Transverse colon (tissue), 4 donors: ENCODE data around the gene FASTKD1. TPM values are rescaled to one million over a fixed set of nuclear protein-coding genes. Genes with fewer than 3 reads are reported as not detected.
"Not testable (repeated sequence)": the region's sequence is repeated elsewhere in the genome, so short reads cannot be mapped to it uniquely, and the experiment has no call there.

Source experiments
- DNase-seq: peaks from one replicate; pipeline ENCODE4 v3.0.0-alpha.2; 2019
- H3K27ac ChIP-seq, 4 donors: fragments of 200-600 bp; sonication (generic); 2 replicates each; pipeline ENCODE4 v1.5.1; 2016 to 2018; ENCODE audit warnings: inconsistent platforms in 4 of 4
- H3K27me3 ChIP-seq: fragments of 200-600 bp; sonication (generic); 2 replicates; pipeline ENCODE4 v1.5.1; 2017; ENCODE audit warnings: inconsistent platforms
- H3K36me3 ChIP-seq, 4 donors: fragments of 200-600 bp; sonication (generic); 2 replicates each; pipeline ENCODE4 v1.5.1; 2017 to 2019; ENCODE audit warnings: inconsistent platforms in 4 of 4
- H3K4me1 ChIP-seq, 4 donors: fragments of 200-600 bp; sonication (generic); 2 replicates each; pipeline ENCODE4 v1.5.1; 2017 to 2020; ENCODE audit warnings: inconsistent platforms in 4 of 4
- H3K4me3 ChIP-seq, 4 donors: fragments of 200-600 bp; sonication (generic); 1 replicate in 1 of 4; 2 replicates in 3 of 4; pipeline versions ENCODE4 v1.5.1 to v1.6.1; 2017 to 2019; ENCODE audit warnings: inconsistent platforms in 4 of 4
- H3K9me3 ChIP-seq, 2 donors: fragments of 200-600 bp; sonication (generic); 2 replicates each; pipeline ENCODE4 v1.5.1; 2017 to 2019; ENCODE audit warnings: inconsistent platforms in 2 of 2
- EP300 ChIP-seq: sonication (generic); formaldehyde crosslinking; IDR thresholded peaks from one replicate; pipeline ENCODE4 v1.6.1; 2017; ENCODE audit warnings: antibody characterized with exemption, low read depth
- POLR2A ChIP-seq: fragments of 450-650 bp; IDR thresholded peaks from one replicate; pipeline ENCODE4 v1.6.1; 2016; ENCODE audit warnings: antibody characterized with exemption, mild to moderate bottlenecking, moderate library complexity
- POLR2AphosphoS5 ChIP-seq, 3 donors: sonication (generic); formaldehyde crosslinking; IDR thresholded peaks; one replicate each; pipeline ENCODE4 v1.6.1; 2016; ENCODE audit warnings: antibody characterized with exemption in 3 of 3
- WGBS, 2 donors: methylation state at CpG; one replicate each; pipeline ENCODE4 v1.1.5; 2018; ENCODE audit warnings: low coverage in 1 of 2; 5-methylcytosine and 5-hydroxymethylcytosine counted together
- in situ Hi-C, 4 donors: fragments of 200-750 bp; cut with MboI; loops; one replicate each; pipeline versions ENCODE4 v1.15.0 to v1.15.1; 2017; ENCODE audit warnings: low sequenced_read_pairs in 3 of 4, low pct_ligation_motif_present in 1 of 4, low pct_unique_long_range_greater_than_20kb in 1 of 4
- intact Hi-C: fragments of 100-400 bp; cut with DNase I; formaldehyde crosslinking; loops from one replicate; pipeline ENCODE4 v1.15.1; 2023; ENCODE audit warnings: low total_unique reads
- total RNA-seq, 4 donors: library from RNA; depleted of rRNA; stranded (reverse); fragments of >200 nt; gene quantifications; one replicate each; pipeline ENCODE4 v1.1.0, GENCODE V29; 2016
- TF ChIP-seq, protein P1 (sequence below), 5 experiments: fragments of 200-600 bp in 3 of 5; fragments of 450-650 bp in 2 of 5; sonication (generic) in 3 of 5; IDR thresholded peaks; 1 replicate in 2 of 5; 2 replicates in 3 of 5; pipeline ENCODE4 v1.5.1; 2016 to 2017; ENCODE audit warnings: antibody characterized with exemption in 5 of 5, inconsistent platforms in 3 of 5, mild to moderate bottlenecking in 2 of 5, moderate library complexity in 1 of 5

Gene FASTKD1
- total RNA-seq, result 10 to 100 TPM; 19.5 to 77.2 (median 64.7) TPM

DNA sequence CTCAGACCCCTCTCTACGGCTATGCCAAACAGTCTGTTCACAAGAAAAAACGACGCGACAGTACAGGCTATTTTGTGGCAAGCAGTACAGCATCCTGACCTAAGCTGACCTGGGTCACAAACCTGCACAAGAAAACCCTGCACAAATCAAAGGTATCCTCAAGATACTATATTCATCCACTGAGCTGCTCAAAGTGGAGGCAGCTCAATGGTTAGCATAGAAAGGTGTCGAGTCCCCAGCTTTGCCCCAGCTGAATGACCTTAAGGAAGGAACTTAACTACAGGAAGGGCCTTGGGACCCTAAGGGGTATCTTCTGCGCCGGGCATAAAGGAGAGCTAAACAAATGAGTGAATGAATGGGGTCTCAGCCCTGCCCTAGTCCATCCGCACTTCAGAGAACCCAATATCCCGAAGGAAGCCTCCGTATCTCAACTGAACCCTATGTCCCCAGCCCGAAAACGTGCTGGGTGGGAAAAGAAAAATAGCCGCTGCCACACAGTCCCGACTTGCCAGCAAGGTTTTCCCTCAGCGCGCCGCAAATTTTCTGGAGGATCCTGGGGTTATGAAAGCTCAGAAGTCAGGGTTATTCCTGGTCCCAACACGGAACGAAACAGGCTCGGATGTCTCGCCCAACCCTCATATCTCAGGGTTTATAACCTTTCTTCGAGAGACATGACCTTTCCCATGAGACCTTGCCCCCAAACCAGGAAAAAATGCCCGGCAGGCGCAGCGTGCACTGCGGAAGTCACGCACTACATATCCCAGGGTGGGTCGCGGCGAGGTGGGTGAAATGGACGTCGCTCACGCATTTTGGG, at the start of gene FASTKD1:
Gene FASTKD1, minus strand, starts transcription at position 706 of the 814 bp plus-strand sequence. CDS start 1,836 bp downstream, outside the sequence.
- peak; percentile 94 for DNase-seq
- H3K27me3 ChIP-seq, result no peaks in the 10 kb centered on the region
- TF ChIP-seq POLR2A (peak; percentile 50), EP300 (no peak), POLR2AphosphoS5 (IDR thresholded peaks at IDR 0.05) (peak; percentile 72 to 86 (median 76))
- TF ChIP-seq, protein P1, sequence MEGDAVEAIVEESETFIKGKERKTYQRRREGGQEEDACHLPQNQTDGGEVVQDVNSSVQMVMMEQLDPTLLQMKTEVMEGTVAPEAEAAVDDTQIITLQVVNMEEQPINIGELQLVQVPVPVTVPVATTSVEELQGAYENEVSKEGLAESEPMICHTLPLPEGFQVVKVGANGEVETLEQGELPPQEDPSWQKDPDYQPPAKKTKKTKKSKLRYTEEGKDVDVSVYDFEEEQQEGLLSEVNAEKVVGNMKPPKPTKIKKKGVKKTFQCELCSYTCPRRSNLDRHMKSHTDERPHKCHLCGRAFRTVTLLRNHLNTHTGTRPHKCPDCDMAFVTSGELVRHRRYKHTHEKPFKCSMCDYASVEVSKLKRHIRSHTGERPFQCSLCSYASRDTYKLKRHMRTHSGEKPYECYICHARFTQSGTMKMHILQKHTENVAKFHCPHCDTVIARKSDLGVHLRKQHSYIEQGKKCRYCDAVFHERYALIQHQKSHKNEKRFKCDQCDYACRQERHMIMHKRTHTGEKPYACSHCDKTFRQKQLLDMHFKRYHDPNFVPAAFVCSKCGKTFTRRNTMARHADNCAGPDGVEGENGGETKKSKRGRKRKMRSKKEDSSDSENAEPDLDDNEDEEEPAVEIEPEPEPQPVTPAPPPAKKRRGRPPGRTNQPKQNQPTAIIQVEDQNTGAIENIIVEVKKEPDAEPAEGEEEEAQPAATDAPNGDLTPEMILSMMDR (IDR thresholded peaks at IDR 0.05), result no peak
- no peaks in the 10 kb centered on the region for H3K9me3 ChIP-seq
- peak within 1 kb of the TSS; percentile 55 to 83 (median 69) for H3K4me3 ChIP-seq
- H3K4me1 ChIP-seq, result peaks cover 0 to 32% (median 13%) of the 10 kb centered on the region in 4 donors
- in situ Hi-C loops, result no loop called here
- WGBS, 2 donors, result 0% methylated on average over 4 to 33 of the region's 33 CpGs
- peaks cover 0 to 4% (median 0%) of the 10 kb centered on the region in 4 donors for H3K36me3 ChIP-seq
- intact Hi-C loops, result no loop called here
- peak within 1 kb of the TSS; percentile 81 to 88 (median 84) for H3K27ac ChIP-seq

GRCh38 chr2:169623235-169623634, 49.6 kb upstream of the FASTKD1 start:
- H3K36me3 ChIP-seq, result peaks cover 0 to 27% (median 11%) of the 10 kb centered on the region in 4 donors

DNA sequence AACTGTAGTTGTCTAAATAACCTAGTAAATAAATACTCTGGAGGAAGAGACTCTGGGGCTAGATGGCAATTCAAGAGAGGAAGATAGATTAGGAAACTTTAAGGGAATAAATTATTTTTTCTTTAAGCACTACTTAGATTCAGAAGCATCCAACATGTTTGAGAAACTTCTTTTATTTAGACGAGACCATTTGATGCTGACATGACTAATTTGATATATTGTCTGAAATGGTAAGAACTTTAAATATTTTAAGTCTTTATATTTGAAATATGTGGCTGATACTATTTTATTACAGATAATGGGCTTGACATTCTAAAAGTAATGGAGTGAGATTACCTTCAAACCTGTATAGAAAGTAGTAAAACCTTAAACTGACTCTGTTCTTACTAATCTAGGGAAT, 46.8 kb upstream of the FASTKD1 start:
- TF ChIP-seq, protein P1 (IDR thresholded peaks at IDR 0.05), result no peak
- TF ChIP-seq POLR2AphosphoS5 (IDR thresholded peaks at IDR 0.05) (no peak), POLR2A (no peak), EP300 (no peak)
- H3K4me3 ChIP-seq, result no peak overlapping the region
- WGBS, 2 donors, result 77 to 84% methylated on average over 1 of the region's 1 CpG
- no peaks in the 10 kb centered on the region for H3K4me1 ChIP-seq
- DNase-seq, result no peak
- no peak overlapping the region for H3K27ac ChIP-seq
- no peaks in the 10 kb centered on the region for H3K27me3 ChIP-seq
- peaks cover 0 to 46% (median 16%) of the 10 kb centered on the region in 4 donors for H3K36me3 ChIP-seq
- intact Hi-C loops, result no loop called here
- no peaks in the 10 kb centered on the region for H3K9me3 ChIP-seq
- in situ Hi-C loops, result no loop called here

More at GRCh38 chr2:169623235-169623634, 49.6 kb upstream of the FASTKD1 start:
- Histone ChIP-seq H3K27me3 (no peaks in the 10 kb centered on the region), H3K9me3 (no peaks in the 10 kb centered on the region), H3K27ac (no peak overlapping the region), H3K4me1 (no peaks in the 10 kb centered on the region), H3K4me3 (no peak overlapping the region)
- intact Hi-C loops, result no loop called here
- no peak for DNase-seq
- 72 to 83% methylated on average over 4 of the region's 4 CpGs for WGBS, 2 donors
- no peak for TF ChIP-seq EP300
- TF ChIP-seq, protein P1 (IDR thresholded peaks at IDR 0.05), result no peak
- TF ChIP-seq POLR2AphosphoS5 (IDR thresholded peaks at IDR 0.05), result no peak
- TF ChIP-seq POLR2A, result no peak
- in situ Hi-C loops, result no loop called here

DNA sequence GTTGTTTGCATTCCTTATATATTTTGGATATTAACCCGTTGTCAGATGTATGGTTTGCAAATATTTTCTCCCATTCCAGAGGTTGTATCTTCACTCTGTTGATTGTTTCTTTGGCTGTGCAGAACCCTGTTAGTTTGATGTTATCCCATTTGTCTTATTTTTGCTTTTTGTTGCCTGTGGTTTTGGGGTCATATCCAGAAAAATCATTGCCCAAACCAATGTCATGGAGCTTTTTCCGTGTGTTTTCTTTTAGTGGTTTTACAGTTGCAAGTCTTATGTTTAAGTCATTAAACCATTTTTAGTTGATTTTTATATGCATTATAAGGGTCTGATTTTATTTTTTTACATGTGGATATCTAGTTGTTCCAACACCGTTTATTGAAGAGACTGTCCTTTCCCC, 46.3 kb upstream of the FASTKD1 start:
- no peak for DNase-seq
- Histone ChIP-seq H3K9me3 (no peaks in the 10 kb centered on the region), H3K4me3 (no peak overlapping the region), H3K4me1 (no peaks in the 10 kb centered on the region), H3K36me3 (peaks cover 0 to 52% (median 18%) of the 10 kb centered on the region in 4 donors), H3K27ac (no peak overlapping the region), H3K27me3 (no peaks in the 10 kb centered on the region)
- 54 to 57% methylated on average over 3 of the region's 3 CpGs for WGBS, 2 donors
- in situ Hi-C loops (no loop called here), intact Hi-C loops (no loop called here)
- TF ChIP-seq POLR2A (no peak), EP300 (no peak), POLR2AphosphoS5 (IDR thresholded peaks at IDR 0.05) (no peak)
- TF ChIP-seq, protein P1 (IDR thresholded peaks at IDR 0.05), result no peak

GRCh38 chr2:169615982-169616381, 42.3 kb upstream of the FASTKD1 start:
- in situ Hi-C loops, DNase-seq, H3K27me3 ChIP-seq, H3K9me3 ChIP-seq, H3K4me3 ChIP-seq, H3K4me1 ChIP-seq, intact Hi-C loops, H3K27ac ChIP-seq: not testable (repeated sequence)
- WGBS, 2 donors, result 100% methylated on average over 1 of the region's 1 CpG
- peaks cover 0 to 76% (median 30%) of the 10 kb centered on the region in 4 donors for H3K36me3 ChIP-seq
